Measurements from ENCODE around the gene MED13L.

The MED13L gene

DNA sequence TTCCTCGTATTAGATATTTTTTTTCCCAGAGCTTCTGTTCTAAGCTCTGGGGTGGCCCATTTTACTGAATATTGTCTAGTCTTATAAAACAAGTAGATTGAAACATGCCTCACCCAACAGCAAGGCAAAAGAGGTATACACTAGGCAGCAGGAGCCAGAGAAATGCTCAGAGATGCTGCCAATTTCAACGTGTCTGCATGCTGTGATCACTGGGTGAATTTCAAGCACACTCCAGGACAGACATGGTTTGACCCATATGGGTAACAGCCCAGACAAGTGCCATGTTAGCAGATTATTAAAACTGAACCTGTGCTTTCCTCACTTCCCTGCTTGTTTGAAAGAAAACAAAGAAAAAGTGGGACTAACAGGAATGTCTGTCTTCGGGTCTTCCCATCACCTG lies 321.3 kb downstream of the MED13L start:
- TF ChIP-seq, protein P1, sequence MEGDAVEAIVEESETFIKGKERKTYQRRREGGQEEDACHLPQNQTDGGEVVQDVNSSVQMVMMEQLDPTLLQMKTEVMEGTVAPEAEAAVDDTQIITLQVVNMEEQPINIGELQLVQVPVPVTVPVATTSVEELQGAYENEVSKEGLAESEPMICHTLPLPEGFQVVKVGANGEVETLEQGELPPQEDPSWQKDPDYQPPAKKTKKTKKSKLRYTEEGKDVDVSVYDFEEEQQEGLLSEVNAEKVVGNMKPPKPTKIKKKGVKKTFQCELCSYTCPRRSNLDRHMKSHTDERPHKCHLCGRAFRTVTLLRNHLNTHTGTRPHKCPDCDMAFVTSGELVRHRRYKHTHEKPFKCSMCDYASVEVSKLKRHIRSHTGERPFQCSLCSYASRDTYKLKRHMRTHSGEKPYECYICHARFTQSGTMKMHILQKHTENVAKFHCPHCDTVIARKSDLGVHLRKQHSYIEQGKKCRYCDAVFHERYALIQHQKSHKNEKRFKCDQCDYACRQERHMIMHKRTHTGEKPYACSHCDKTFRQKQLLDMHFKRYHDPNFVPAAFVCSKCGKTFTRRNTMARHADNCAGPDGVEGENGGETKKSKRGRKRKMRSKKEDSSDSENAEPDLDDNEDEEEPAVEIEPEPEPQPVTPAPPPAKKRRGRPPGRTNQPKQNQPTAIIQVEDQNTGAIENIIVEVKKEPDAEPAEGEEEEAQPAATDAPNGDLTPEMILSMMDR (IDR thresholded peaks at IDR 0.05): no peak
- TF ChIP-seq ZFX (IDR thresholded peaks at IDR 0.05; ENCODE audit: borderline replicate concordance): no peak

DNA sequence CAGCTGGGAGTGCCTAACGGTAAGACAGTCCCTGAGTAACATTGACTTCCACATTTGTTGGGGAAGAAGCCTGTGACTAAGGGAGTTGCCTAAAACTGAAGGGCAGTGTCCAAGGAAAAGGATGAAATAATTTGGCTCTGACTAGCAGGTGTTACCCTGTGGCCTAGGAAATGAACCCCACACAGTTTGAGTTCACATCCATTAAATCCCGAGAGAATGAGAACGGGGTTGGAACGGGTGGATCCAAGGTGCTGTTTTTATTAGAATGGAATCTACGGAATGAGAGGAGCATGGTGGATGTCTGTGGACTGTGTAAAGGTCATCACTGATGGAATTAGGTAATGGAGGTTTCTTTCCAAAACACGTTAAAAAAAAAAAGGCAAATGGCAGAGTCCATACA lies 324.0 kb downstream of the MED13L start:
- TF ChIP-seq, protein P1 (IDR thresholded peaks at IDR 0.05): no peak
- no peak overlapping the region for H3K27ac ChIP-seq

More for the DNA sequence above, 321.3 kb downstream of the MED13L start:
- H3K27ac ChIP-seq: peak overlapping the region; percentile 1; the same call in 1 of the 2 replicates

DNA sequence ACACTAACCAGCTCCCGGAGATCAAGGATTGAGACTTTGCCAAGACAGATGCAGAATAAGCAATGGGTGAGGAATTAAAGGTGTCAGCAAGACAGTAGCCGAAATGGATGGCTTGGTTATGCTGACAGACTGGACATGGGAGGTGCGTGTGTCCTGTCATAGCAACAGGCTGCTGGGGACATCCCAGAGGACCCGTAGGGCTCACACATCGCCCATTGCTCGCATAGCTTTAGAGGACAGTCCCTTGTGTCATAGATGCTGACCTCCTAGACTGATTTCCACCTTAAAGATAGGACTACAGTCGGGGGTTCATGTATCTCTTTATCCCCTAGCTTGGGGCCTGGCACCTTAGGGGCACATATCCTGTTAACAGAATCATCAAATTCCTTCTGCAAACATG lies 324.5 kb downstream of the MED13L start:
- TF ChIP-seq, protein P1 (IDR thresholded peaks at IDR 0.05): no peak
- TF ChIP-seq ZFX (IDR thresholded peaks at IDR 0.05; ENCODE audit: borderline replicate concordance): no peak
- H3K27ac ChIP-seq: no peak overlapping the region

DNA sequence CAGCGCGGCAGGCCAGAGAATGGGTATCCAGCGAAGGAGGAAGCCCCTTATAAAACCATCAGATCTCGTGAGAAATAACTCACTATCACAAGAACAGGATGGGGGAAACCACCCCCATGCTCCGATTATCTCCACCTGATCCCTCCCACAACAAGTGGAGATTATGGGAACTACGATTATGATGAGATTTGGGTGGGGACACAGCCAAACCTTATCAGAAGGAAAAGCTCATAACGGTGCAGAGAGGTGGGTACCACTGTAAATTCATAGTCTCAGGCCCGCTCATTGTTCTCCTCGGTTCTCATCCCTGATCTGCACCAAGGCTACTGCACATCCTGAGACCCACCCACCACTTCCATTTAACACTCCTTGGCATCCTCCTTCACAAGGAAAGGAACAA lies 326.5 kb downstream of the MED13L start:
- TF ChIP-seq, protein P1 (IDR thresholded peaks at IDR 0.05): no peak
- no peak for TF ChIP-seq ZFX (IDR thresholded peaks at IDR 0.05; ENCODE audit: borderline replicate concordance)
- no peak overlapping the region for H3K27ac ChIP-seq

DNA sequence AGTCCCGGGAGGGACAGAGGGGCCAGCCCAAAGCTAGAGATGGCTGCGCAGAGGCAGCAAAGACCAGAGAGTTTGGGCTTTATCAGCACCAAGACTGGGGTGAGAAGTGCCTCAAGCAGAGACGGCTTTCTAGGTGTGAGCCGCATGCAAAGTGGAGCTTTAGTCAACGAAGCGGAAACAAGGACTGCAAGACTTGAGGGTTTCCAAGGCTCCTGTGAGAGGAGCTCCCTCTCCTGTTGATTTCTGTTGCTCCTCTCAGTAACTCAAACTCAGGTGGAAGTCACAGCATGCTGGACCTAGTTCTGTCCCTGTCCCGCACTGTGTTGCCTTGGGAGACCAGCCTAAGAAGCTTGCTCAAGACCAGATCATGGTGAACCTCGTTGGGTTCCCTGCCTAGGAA lies 327.8 kb downstream of the MED13L start:
- no peak overlapping the region for H3K27ac ChIP-seq
- no peak for TF ChIP-seq ZFX (IDR thresholded peaks at IDR 0.05; ENCODE audit: borderline replicate concordance)
- TF ChIP-seq, protein P1 (IDR thresholded peaks at IDR 0.05): no peak

DNA sequence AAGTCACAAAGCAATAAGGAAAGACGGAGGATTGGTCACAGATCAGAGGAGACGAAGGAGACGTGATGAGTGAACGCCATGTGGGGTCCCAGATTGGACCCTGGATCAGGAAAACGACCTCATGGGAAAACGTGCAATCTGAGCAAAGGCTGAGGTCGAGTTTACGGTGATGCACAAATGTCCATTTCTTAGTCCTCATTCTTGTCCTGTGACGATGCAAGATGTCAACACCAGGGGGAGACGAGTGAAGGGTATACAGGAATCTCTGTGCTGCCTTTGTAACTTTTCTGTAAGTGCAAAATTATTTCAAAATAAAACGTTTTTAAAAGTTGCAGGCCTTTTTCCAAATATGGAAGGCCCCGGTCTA lies 329.8 kb downstream of the MED13L start:
- TF ChIP-seq ZFX (IDR thresholded peaks at IDR 0.05; ENCODE audit: borderline replicate concordance): no peak
- TF ChIP-seq, protein P1 (IDR thresholded peaks at IDR 0.05): no peak
- no peak overlapping the region for H3K27ac ChIP-seq

DNA sequence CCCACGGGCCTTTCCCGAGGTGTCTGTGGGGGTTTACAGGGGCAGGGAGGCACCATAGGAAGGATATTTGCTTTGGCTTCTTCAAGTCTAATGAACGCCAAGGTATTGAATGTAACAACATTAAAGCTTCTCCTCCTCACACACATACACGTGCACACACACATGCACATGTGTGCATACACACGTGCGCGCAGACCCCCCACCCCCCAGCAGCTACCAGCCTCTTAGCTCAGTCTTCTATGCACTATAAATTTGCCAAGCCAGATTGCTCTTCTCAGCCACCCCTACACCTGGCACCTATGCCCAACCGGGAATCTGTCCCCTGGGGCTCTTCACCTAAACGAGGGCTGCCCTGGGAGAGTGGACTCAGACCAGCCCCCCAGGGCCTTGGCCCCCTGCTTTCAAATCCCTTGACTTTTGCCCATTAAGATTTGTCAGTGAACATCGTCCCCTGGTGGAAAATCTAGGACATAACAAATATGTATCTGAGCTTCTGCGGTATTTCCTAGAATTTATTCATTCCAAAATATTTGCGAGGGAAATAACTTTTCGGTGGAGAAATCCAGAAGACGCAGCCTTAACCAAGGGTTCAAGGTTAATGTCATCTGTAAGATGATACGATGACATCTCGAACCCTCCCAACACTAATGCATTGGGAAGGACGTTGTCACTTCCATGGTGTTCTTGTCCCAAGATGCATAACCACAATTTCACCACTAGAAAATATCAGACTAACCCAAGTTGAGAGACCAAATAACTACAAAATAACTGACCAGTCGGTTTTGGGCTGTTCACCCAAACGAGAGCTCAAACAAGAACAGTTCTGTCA lies 330.4 kb downstream of the MED13L start:
- no peak for TF ChIP-seq ZFX (IDR thresholded peaks at IDR 0.05; ENCODE audit: borderline replicate concordance)
- TF ChIP-seq, protein P1 (IDR thresholded peaks at IDR 0.05): peak; percentile 97
- H3K27ac ChIP-seq: no peak overlapping the region

Data from 22Rv1 (cell line).